Activated CD4-positive, alpha-beta T cell treated with anti-CD3 and anti-CD28 coated beads, Interleukin-2, amount 10 ng/mL, durations not matched to agents 24 days and 14 days (primary cell): ENCODE data around the gene SLC4A4. TPM values are rescaled to one million over a fixed set of nuclear protein-coding genes. Genes with fewer than 3 reads are reported as not detected.

Experiments
- DNase-seq: peaks from one replicate; pipeline ENCODE4 v3.0.0; 2022
- H3K27ac Mint-ChIP-seq: one replicate; pipeline ENCODE4 v1.8.0; 2022; ENCODE audit warnings: mild to moderate bottlenecking, mixed read lengths
- H3K27me3 Mint-ChIP-seq: one replicate; pipeline ENCODE4 v1.8.0; 2022; ENCODE audit warnings: mixed read lengths
- H3K36me3 Mint-ChIP-seq: one replicate; pipeline ENCODE4 v1.8.0; 2022; ENCODE audit warnings: low read depth, mild to moderate bottlenecking, mixed read lengths
- H3K4me1 Mint-ChIP-seq: one replicate; pipeline ENCODE4 v1.8.0; 2021; ENCODE audit warnings: mixed read lengths
- H3K4me3 Mint-ChIP-seq: one replicate; pipeline ENCODE4 v1.8.0; 2022; ENCODE audit warnings: mild to moderate bottlenecking, moderate library complexity, mixed read lengths
- H3K9me3 Mint-ChIP-seq: one replicate; pipeline ENCODE4 v1.8.0; 2021; ENCODE audit warnings: mixed read lengths
- intact Hi-C: fragments of 100-400 bp; cut with micrococcal nuclease; formaldehyde crosslinking; loops from one replicate; pipeline ENCODE4 v1.15.1; 2023
- total RNA-seq: library from RNA; stranded (reverse); gene quantifications from 2 replicates; pipeline ENCODE4 v1.2.3, GENCODE V29; 2022

Gene SLC4A4
- total RNA-seq, 1 donor from 2014 or later: 0.21 TPM

DNA sequence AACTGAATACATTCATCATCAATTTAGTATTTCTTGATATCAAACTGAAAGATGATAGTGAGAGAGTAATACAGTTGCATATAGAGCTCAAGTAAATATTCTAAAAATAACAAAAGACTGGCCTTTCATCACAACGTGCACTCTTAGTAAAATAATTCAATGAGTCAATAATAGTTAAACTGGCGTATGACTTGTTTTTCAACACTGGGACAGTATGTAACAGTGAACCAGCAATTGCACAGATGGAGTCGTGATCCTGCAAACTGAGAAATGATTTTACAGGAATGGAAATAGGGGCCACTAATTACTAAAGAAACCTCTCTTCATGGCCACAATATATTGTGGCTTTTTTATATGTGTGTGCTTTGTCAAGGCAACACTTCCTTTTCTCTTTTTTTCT is 137.4 kb downstream of the SLC4A4 start:
- Mint-ChIP-seq H3K36me3 (no peaks in the 10 kb centered on the region), H3K27ac (no peak overlapping the region), H3K4me1 (no peaks in the 10 kb centered on the region), H3K27me3 (no peaks in the 10 kb centered on the region), H3K9me3 (no peaks in the 10 kb centered on the region), H3K4me3 (no peak overlapping the region)
- intact Hi-C loops: no loop called here
- DNase-seq: no peak

DNA sequence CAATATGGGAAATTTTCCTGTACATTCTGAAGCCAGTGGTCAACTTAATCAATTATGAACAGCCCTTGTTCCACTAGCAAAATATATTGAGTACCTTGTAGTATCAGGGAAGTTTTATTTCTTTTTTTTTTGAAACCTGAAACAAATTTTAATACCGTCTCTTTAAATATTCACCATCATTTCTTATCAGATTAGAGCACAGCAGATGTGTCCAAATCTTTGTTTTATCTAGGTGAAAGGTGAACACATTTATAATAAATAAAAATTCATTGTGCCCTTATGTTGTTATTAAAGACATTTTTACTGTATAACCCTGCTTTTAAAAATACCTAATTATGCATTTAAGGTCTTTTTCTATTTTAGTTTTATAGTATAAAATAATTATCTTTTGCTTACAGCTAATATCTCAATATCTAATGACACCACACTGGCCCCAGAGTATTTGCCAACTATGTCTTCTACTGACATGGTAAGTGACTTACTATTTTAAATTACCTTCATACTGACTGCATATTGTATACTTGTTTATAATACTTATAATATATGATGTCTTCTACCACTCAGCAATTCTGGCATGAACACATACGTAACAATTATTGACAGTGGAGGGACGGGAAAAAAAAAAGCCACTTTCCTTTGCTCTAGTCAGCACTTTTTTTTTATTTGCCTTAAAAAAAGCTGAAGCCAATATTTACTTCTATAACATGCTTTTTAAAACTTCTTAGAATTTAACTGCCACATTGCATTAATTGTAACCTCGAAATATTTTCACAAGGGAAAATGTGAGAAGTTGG is 147.9 kb downstream of the SLC4A4 start:
- DNase-seq: no peak
- H3K9me3 Mint-ChIP-seq: no peaks in the 10 kb centered on the region
- no peak overlapping the region for H3K4me3 Mint-ChIP-seq
- intact Hi-C loops: no loop called here
- H3K36me3 Mint-ChIP-seq: no peaks in the 10 kb centered on the region
- no peak overlapping the region for H3K27ac Mint-ChIP-seq
- H3K4me1 Mint-ChIP-seq: no peaks in the 10 kb centered on the region
- peaks cover 1% of the 10 kb centered on the region for H3K27me3 Mint-ChIP-seq

DNA sequence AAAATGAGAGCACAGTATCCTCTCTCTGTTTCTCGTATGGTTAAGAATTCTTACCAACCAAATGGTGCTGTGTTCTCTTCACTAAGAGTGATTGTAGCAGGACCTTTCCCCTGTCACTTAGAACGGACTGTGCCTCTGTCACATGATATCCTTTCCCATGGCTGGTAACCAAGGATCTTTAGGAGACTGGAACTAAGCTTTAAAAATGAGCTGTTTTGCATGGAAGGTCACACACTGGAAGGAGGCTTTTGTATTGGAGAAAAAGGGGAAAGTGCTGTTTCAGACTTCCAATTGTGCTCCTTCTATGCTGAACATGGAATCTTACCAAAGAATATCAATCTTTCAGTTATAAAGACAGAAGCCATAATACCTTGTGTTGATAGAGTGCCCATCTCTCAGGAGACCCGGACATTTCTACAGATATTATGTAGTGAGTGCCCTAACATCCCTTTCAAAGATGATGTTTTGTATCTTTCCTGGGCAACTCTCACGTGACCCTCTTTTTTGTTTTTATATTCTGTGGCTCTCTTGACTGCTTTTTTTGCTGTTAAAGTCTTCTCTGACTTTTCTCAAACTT is 148.6 kb downstream of the SLC4A4 start:
- H3K9me3 Mint-ChIP-seq: no peaks in the 10 kb centered on the region
- peaks cover 1% of the 10 kb centered on the region for H3K27me3 Mint-ChIP-seq
- no peaks in the 10 kb centered on the region for H3K4me1 Mint-ChIP-seq
- no peak for DNase-seq
- intact Hi-C loops: no loop called here
- no peak overlapping the region for H3K27ac Mint-ChIP-seq
- H3K4me3 Mint-ChIP-seq: no peak overlapping the region
- no peaks in the 10 kb centered on the region for H3K36me3 Mint-ChIP-seq

DNA sequence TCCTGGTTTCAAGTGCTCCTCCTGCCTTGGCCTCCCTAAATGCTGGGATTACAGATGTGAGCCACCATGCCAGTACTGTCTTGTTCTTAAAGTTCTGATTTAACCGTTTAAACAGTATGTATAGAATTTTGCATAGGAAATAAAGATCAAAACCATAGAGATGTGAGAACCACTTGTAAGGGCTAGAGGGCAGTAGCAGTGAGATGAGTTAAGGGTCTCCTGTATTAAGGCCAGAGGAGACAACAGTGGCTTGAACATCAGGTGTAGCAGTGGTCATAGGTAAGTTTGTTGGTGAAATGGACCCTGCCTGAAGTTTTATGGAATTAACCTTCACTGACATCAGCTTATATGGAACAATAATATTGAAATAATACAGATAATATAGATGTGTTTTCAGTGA is 155.7 kb downstream of the SLC4A4 start:
- H3K27ac Mint-ChIP-seq: no peak overlapping the region
- intact Hi-C loops: no loop called here
- H3K4me1 Mint-ChIP-seq: no peaks in the 10 kb centered on the region
- H3K27me3 Mint-ChIP-seq: peaks cover 4% of the 10 kb centered on the region
- H3K4me3 Mint-ChIP-seq: no peak overlapping the region
- no peaks in the 10 kb centered on the region for H3K36me3 Mint-ChIP-seq
- no peaks in the 10 kb centered on the region for H3K9me3 Mint-ChIP-seq
- no peak for DNase-seq

DNA sequence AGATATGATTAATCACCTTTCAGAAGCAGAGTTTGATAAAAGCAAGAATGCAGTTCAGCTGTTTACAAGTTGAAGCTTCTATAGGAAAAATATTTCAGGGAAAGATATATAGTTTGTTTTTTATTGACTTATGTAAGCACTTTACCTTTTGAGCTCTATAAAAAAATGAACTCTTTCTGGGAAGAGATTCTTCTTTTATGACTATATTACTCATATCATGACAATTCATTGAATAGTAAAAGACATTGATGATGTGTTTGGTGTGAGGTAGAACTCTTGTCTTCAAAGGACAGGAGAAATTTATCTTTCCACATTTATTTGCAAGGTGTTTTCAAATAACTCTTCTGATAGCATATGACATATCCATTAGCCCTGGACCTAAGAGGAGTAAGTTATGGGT is 156.6 kb downstream of the SLC4A4 start:
- Mint-ChIP-seq H3K27me3 (peaks cover 4% of the 10 kb centered on the region), H3K4me1 (no peaks in the 10 kb centered on the region), H3K9me3 (no peaks in the 10 kb centered on the region), H3K27ac (no peak overlapping the region), H3K36me3 (no peaks in the 10 kb centered on the region), H3K4me3 (no peak overlapping the region)
- intact Hi-C loops: no loop called here
- no peak for DNase-seq

DNA sequence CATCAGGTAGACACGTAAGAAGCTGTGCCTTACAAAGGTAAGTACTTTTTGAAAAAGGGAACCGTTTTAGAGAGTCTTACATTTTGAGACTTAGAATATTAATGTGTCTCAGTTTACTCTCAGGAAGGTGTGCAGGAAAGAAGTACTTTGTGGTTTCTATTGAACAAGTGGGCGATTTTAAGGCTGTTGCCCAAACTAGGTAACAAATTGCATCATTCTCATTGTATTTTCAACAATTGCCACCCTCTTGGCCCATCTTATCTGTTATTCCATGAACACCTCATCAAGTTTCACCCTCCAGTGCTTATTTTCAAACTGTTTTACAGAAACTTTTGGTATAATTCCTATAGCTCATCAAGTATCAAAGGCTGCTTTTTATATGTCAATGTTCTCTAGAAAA is 158.3 kb downstream of the SLC4A4 start:
- intact Hi-C loops: no loop called here
- Mint-ChIP-seq H3K9me3 (no peaks in the 10 kb centered on the region), H3K4me1 (no peaks in the 10 kb centered on the region), H3K27me3 (peaks cover 4% of the 10 kb centered on the region), H3K27ac (no peak overlapping the region), H3K4me3 (no peak overlapping the region), H3K36me3 (no peaks in the 10 kb centered on the region)
- DNase-seq: no peak

DNA sequence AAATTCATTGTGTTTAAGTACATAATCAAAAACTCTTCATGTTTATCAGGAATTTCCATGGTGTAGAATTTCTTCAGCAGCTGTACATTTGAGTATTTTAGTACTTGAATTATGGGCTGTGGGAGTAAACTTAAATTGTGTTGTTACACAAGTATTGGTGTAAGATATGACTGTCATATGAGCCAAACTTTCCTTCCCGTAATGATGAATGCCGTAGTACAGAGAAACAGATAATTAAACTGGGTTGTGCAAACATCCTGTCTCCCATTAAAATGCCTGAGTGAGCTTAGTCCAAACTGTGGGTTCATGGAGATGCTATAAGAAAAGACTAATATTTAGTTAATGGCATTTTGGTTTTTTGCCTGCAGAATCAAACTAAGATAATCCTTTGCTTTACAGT is 159.2 kb downstream of the SLC4A4 start:
- Mint-ChIP-seq H3K36me3 (no peaks in the 10 kb centered on the region), H3K27ac (no peak overlapping the region), H3K4me3 (no peak overlapping the region), H3K27me3 (peaks cover 4% of the 10 kb centered on the region), H3K4me1 (no peaks in the 10 kb centered on the region), H3K9me3 (no peaks in the 10 kb centered on the region)
- no peak for DNase-seq
- intact Hi-C loops: no loop called here

DNA sequence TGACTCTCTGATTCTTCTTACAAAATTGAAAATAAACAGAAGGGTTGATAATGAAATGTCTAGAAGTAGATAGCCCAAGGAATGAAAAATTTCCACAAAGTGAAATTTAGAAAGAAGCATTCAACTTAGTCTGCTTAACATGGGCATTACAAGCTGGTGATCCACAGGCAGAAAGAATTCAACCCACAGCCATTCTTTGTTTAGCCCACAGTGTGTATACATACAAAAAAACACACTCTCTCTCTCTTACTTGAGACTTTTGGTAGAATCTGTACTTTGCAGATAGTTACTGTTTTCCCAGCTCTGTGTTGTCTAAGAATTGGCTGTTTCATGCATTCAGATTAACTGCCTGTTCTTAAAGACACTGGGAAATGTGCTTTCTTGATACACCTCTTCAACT is 159.8 kb downstream of the SLC4A4 start:
- Mint-ChIP-seq H3K4me1 (no peaks in the 10 kb centered on the region), H3K27ac (no peak overlapping the region), H3K36me3 (no peaks in the 10 kb centered on the region), H3K9me3 (no peaks in the 10 kb centered on the region), H3K4me3 (no peak overlapping the region), H3K27me3 (peaks cover 1% of the 10 kb centered on the region)
- no peak for DNase-seq
- intact Hi-C loops: no loop called here

DNA sequence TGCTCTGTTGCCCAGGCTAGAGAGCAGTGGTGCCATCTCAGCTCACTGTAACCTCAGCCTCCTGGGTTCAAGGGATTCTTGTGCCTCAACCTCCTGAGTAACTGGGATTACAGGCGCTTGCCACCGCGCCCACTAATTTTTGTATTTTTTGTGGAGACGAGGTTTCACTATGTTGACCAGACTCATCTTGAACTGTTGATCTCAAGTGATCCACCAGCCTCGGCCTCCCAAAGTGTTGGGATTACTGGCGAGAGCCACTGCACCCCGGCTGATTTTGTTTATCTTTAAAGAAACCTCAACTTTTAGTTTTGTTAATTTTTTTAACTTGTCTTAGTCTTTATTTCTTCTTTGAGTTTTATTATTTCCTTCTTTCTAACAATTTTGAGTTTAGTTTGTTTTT is 163.2 kb downstream of the SLC4A4 start:
- Mint-ChIP-seq H3K4me1 (no peaks in the 10 kb centered on the region), H3K36me3 (no peaks in the 10 kb centered on the region), H3K4me3 (no peak overlapping the region), H3K27ac (no peak overlapping the region), H3K9me3 (no peaks in the 10 kb centered on the region), H3K27me3 (no peaks in the 10 kb centered on the region)
- intact Hi-C loops: no loop called here
- no peak for DNase-seq

DNA sequence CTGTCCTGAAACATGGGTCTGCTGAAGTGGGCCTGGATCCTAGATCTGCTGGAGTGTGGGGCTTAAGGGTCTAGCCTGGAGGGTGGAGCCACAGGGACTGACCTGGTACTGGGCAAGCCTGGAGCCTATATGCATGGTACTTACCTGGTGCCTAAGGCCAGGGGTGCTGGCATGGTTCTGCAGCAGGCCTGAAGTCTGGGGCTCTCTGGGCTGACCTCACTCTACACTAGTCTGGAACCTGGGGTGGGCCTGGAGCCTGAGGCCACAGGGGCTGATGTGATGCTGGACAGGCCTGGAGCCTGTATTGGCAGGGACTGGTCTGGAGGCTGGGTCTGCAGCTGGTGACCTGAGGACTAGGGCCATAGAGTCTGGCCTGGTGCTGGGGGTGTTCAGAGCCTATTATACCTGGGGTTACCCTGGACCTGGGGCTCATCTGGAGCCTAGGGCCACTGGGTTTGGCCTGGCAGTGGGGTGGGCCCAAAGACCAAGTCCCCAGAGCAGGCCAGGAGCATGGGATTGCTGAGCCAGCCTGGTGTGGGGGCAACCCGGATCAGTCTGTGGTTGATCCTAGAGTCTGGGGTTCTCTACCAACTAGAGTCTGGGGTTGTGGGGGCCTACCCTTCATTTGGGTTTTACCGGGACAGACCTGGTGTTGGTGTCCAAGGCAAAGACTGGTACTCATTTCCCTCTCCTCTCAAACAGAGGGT is 179.6 kb downstream of the SLC4A4 start:
- H3K27me3 Mint-ChIP-seq: no peaks in the 10 kb centered on the region
- H3K27ac Mint-ChIP-seq: no peak overlapping the region
- DNase-seq: no peak
- no peaks in the 10 kb centered on the region for H3K9me3 Mint-ChIP-seq
- no peaks in the 10 kb centered on the region for H3K4me1 Mint-ChIP-seq
- no peaks in the 10 kb centered on the region for H3K36me3 Mint-ChIP-seq
- intact Hi-C loops: no loop called here
- no peak overlapping the region for H3K4me3 Mint-ChIP-seq

DNA sequence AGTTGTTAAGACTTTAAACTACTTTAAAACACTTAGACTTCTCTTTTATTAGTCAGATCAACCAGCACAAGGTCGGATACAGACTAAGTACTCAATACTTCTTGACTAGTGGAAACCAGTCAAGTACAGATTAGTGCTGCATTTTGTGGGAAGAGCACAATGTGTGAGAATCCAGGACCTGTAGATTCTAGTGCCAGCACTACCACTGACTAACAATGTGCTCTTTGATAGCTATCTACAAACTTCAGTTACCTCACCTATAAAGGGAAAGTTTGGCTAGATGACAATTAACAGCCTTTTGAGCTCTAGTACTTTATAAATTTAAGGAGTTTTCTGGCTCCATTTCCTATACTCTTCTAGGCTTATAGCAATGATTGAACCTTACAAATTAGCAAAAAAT is 181.5 kb downstream of the SLC4A4 start:
- no peak overlapping the region for H3K4me3 Mint-ChIP-seq
- no peak for DNase-seq
- H3K27ac Mint-ChIP-seq: no peak overlapping the region
- H3K27me3 Mint-ChIP-seq: no peaks in the 10 kb centered on the region
- no peaks in the 10 kb centered on the region for H3K9me3 Mint-ChIP-seq
- H3K36me3 Mint-ChIP-seq: no peaks in the 10 kb centered on the region
- intact Hi-C loops: no loop called here
- no peaks in the 10 kb centered on the region for H3K4me1 Mint-ChIP-seq

DNA sequence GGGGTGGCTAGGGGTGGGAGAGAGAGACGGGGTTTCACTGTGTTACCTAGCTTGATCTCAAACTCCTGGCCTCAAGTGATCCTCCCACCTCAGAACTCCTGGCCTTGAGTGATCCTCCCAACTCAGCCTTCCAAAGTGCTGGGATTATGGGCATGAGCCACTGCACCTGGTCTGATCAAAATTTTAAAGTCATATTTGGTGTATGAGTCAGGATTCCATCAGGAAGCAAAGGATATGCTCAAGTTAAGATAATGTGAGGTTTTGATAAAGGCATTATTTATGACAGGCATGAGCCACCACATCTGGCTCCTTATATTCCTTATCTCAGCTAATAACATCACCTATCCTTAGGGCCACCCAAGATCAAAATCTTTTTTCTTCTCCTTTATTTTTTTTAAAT is 182.0 kb downstream of the SLC4A4 start:
- no peaks in the 10 kb centered on the region for H3K27me3 Mint-ChIP-seq
- no peak overlapping the region for H3K27ac Mint-ChIP-seq
- no peak for DNase-seq
- no peak overlapping the region for H3K4me3 Mint-ChIP-seq
- H3K36me3 Mint-ChIP-seq: no peaks in the 10 kb centered on the region
- intact Hi-C loops: no loop called here
- H3K9me3 Mint-ChIP-seq: no peaks in the 10 kb centered on the region
- no peaks in the 10 kb centered on the region for H3K4me1 Mint-ChIP-seq

DNA sequence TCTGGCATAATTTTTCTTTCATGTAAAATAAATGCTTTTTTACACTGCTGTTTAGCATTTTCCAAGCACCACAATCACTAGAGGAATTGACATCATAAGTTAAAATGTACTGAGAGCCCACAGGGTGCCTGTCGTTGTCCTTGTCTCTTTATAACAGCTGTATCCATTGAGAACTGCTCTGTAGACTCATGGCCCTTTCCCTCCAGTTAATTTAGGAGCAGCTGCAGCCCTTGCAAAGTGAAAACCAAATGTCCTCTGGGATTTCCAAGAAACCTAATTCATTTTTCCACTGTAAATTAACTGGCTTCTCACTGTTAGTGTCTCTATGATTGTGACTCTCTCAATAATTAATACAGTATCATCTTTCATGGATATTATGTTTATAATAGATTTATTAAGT is 185.9 kb downstream of the SLC4A4 start:
- H3K4me1 Mint-ChIP-seq: no peaks in the 10 kb centered on the region
- no peak overlapping the region for H3K4me3 Mint-ChIP-seq
- no peak overlapping the region for H3K27ac Mint-ChIP-seq
- no peaks in the 10 kb centered on the region for H3K27me3 Mint-ChIP-seq
- no peaks in the 10 kb centered on the region for H3K36me3 Mint-ChIP-seq
- intact Hi-C loops: no loop called here
- no peaks in the 10 kb centered on the region for H3K9me3 Mint-ChIP-seq
- no peak for DNase-seq

DNA sequence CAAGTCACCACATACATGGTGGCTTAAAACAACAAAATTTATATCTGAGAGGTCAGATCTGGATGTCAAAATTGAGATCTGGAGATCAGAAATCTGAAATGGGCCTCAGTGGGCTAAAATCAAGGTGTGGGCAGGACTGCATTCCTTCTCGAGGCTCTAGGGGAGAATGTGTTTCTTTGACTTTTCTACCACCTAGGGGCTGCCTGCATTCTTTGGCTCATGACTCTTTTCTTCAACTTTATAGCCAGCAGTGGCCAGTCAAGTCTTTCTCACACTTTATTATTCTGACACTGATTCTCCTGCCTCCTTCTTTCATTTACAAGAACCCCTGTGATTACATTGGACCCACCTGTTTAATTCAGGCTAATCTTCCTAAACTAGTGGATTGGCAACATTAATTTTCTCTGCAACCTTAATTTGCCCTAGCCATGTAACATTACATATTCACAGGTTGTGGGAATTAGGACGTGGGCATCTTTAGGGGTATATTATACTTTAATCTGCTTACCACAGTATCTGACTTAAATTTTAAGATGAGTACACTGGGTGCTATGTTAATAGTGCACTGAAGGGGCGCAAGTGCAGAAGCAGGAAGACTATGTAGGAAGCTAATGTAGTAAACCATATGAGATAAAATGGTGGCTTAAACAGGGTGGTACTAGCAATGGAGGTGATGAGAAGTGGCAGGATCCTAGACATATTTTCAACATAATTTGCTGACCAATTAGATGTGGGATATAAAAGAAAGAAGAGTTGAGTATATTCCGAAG is 188.0 kb downstream of the SLC4A4 start:
- Mint-ChIP-seq H3K9me3 (no peaks in the 10 kb centered on the region), H3K36me3 (no peaks in the 10 kb centered on the region), H3K27ac (no peak overlapping the region), H3K27me3 (no peaks in the 10 kb centered on the region), H3K4me3 (no peak overlapping the region), H3K4me1 (no peaks in the 10 kb centered on the region)
- no peak for DNase-seq
- intact Hi-C loops: no loop called here
